Stimulated activated CD8-positive, alpha-beta memory T cell treated with anti-CD3 and anti-CD28 coated beads, Interleukin-12 subunit alpha, Interleukin-12 subunit beta, amount 100 ng/mL, for 24 hours (primary cell): Measurements from ENCODE around the gene MARCHF10.

Source experiments
- DNase-seq: peaks from one replicate; pipeline ENCODE4 v3.0.0-alpha.2; 2020; ENCODE audit errors: extremely low read depth

MARCHF10 gene

GRCh38 chr17:62676952-62677596 is 131.0 kb downstream of the MARCHF10 start:
- no peak for DNase-seq

DNA sequence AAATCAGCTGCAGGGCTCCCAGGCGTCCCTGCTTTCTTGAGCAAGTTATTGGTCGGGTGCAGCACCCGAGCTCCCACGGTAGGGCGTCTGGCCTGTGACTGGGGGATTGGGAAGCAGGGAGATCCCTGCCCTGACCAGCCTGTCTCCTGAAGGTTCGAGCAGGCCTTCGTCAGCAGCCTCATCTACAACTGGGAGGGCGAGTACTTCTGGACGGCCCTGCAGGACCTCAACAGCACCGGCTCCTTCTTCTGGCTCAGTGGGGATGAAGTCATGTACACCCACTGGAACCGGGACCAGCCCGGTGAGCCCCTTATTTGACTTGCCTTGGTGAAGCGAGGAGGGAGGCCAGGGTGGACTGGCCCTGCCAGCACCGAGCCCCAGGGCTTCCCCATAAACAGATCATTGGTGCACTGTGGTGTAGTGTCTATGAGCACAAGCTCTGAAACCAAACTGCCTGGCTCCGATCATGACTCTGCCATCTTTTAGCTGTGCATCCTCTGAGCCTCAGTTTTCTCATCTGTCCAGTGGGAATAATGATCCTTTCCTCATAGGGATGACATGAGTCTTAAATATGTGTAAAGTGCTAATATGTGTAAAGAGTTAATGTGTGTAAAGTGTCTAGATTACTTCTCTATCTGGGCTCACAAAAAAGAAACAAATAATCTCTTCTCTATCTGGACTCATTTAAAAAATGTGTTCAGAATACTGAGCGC is 131.7 kb downstream of the MARCHF10 start:
- no peak for DNase-seq

DNA sequence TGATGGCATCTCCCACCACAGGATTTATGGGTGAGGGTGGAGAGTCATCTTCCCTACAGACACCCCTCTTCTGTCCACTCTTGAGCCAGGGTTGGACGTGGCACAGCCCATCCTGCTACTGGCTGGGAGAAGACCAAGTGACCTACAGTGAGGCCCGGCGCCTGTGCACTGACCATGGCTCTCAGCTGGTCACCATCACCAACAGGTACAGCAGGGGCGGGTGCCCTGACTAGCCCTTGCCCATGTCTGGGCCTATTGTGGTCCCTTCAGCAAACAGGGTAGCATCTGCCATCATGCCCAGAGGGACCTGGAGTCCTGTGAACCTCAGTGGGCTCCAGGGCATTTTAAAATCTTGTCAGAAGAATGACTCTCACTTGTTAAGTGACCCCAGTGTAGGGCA is 132.4 kb downstream of the MARCHF10 start:
- DNase-seq, result no peak

GRCh38 chr17:62675260-62675659 is 132.9 kb downstream of the MARCHF10 start:
- no peak for DNase-seq

DNA sequence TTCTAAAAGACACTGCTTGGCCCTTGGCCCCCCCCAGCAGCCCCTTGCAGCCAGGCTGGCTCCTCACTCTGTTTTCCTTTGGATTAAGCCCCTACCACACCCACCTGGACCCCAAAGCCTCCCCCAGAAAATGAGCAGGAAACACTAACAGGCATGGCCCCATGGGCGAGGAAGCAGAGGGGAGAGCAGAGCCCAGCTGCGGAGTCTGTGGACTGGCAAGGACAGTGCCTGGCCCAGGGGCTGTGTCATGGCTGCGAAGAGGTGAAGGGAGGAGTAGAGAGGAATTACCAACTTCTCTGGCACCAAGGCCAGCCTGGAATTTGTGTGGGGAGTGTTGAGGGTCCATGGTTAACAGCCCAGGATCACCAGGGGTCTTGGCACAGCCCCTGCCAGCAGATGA is 133.3 kb downstream of the MARCHF10 start:
- DNase-seq, result no peak

GRCh38 chr17:62674363-62674739 is 133.8 kb downstream of the MARCHF10 start:
- no peak for DNase-seq

GRCh38 chr17:62673614-62674362 is 134.3 kb downstream of the MARCHF10 start:
- DNase-seq, result no peak

DNA sequence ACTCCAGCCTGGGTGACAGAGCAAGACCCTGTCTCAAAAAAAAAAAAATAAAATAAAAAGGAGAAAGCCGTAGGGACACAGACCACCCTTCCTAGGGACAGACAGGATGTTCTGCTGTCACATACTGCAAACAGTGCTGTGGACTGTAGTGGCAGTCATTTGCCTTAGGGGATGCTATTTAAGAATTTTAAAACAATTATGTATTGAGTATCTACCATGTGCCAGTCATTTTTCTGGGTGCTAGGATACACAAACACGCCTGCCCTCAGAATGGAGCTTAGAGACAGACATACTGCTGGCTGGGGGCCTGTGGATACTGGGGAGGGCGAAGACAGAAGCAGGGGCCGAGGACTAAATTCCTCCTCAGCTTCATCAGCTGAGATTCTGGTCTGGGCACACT is 135.2 kb downstream of the MARCHF10 start:
- DNase-seq, result no peak

DNA sequence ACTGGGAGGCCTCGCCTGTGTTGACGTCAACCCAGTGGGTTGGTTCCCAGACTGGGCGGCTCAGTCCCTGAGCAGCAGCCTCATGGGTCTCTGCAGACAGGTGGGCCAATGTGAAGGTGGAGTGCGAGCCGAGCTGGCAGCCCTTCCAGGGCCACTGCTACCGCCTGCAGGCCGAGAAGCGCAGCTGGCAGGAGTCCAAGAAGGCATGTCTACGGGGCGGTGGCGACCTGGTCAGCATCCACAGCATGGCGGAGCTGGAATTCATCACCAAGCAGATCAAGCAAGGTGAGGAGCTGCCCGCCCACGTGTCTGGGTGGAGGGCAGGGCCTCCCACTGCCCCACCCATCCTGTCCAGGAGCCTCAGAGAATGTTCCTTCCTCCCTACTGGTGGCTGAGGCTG is 136.6 kb downstream of the MARCHF10 start:
- no peak for DNase-seq

DNA sequence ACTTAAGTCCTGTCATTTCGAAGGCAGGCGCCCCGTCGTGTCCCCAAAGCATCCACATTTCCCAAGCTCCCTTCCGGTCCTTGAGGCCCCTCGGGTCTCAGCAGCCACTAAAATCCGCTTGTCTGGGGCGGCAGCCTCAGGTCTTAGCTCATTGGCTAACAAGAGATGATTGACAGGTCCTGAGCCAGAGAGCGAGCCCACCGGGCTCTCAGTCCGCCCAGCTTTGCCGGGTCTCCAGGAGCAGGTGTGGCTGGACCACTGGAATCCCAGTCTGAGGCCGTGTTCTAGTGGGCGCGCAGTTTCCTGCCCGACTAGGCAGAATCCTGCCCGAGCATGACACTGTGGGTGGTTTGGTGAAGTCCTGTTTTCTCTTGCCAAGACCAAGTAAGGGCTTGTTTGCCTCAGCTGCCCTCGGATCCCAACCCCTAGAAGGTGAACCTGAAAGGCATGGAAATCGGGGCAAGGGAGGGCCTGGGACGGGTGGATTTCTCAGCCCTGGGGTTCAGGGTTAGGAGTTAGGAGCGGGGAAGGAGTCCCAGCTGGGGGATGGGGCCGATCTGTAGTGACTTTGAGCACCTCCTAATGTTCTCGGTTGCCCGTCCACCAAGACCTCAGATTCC is 137.8 kb downstream of the MARCHF10 start:
- no peak for DNase-seq

GRCh38 chr17:62668091-62668804 is 139.9 kb downstream of the MARCHF10 start:
- DNase-seq, result no peak

GRCh38 chr17:62666801-62667591 is 141.1 kb downstream of the MARCHF10 start:
- no peak for DNase-seq

GRCh38 chr17:62666061-62666800 is 141.9 kb downstream of the MARCHF10 start:
- DNase-seq, result no peak

DNA sequence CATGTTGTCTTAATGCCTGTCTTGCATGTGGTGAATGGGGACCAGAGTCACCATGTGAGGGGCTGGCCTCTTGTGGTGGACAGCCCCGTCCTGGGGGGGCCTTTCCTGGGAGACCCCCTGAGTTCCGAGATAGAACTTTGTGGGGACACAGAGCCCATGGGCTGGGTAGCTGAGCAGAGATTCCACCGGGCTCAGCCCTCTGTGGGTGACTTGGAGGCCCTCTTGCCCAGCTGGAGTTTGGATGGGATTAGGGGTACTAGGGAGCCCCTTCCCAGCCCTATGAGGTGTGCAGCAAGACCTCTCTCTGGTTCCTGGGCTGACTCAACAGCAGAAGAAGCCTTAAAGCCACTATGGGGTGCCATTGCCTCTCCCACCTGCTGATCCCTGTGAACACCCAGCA is 142.5 kb downstream of the MARCHF10 start:
- DNase-seq, result no peak

- DNase-seq, result no peak
Observed at GRCh38 chr17:62664336-62665120, 143.6 kb downstream of the MARCHF10 start.

GRCh38 chr17:62663304-62663703 is 144.8 kb downstream of the MARCHF10 start:
- DNase-seq, result no peak

DNA sequence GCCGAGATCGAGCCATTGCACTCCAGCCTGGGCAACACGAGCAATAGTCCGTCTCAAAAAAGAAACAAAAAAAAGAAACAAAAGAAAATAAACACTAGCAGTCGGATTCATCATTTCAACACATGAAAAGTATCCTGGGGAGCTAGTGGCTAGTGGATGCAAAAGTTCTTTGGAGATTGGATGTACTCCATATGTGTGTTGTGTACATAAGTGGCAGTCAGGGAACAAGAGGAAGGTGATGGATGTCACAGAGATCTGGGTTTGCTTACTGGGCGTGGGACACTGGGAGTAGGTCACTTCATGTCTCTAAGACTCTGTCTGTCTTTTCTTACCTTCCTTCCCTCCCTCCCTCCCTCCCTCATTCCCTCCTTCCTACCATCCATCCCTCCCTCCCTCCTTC is 145.3 kb downstream of the MARCHF10 start:
- DNase-seq, result no peak

- DNase-seq, result no peak
Observed at GRCh38 chr17:62661337-62661736, 146.8 kb downstream of the MARCHF10 start.

DNA sequence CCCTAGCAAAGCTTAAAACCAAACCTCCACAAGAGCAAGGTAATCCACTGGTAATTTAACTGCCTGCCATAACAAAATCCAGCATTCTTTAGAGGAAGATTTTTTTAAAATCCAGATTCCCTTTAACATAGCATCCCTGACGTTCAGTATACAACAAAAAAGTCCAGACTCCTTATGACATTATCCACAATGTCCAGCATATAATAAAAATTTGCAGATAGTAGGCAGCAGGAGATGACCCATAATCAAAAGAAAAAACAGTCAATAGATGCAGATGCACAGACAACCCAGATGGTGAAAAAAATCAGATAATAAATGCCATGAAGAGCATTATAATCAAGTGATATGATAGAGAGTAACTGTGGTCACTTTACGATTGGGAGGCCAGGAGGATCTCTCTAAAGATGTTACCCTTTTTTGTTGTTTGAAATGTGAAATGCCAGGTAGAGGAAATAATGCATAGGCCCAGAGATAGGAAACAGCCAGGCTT is 147.4 kb downstream of the MARCHF10 start:
- no peak for DNase-seq
